ENCODE data around the gene ACTR3C. TPM values are rescaled to one million over a fixed set of nuclear protein-coding genes. Genes with fewer than 3 reads are reported as not detected.
"Not testable (repeated sequence)": the region's sequence is repeated elsewhere in the genome, so short reads cannot be mapped to it uniquely, and the experiment has no call there.

Gene ACTR3C
- total and polyA plus RNA-seq, 2 donors (not counting 1 experiment from before 2014, with no cell fraction given): 4.0 to 20.7 TPM

DNA sequence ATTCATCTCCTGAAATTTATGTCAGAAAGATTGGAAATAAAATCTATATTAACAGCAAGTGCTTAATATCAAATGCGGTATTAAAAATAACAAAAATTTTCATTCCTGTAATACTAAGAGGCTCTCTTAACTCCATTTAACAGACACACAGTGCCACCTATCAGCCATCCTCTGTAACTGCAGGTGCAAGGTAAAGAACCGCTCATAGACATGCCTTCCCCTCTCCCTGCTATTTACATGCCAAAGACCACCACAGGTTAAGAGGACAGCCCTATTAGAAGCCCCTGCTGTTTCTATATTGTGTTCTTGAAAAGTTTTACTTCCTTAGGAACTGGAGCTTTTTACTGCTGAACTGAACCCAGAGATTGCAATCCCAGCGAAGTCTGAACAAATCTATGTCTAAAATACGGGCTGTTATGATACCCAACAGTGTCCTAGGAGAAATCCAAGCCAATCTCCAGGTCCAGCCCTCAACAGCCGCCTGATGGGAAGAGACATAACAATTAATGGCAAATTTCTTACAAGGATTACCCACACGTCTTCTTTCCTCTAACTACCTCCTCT is 47.1 kb downstream of the ACTR3C start:
- intact Hi-C loops (cut with micrococcal nuclease): loop anchor here (10.0 kb wide), 1 partner anchor 391 kb away; no protein-coding TSS in a partner anchor
- H3K9ac ChIP-seq (ENCODE audit: low read length); H3K27ac Mint-ChIP-seq; H3K9me3 Mint-ChIP-seq (ENCODE audit: insufficient read depth); H3K9me3 ChIP-seq (ENCODE audit: control extremely low read depth in 1 of 3, control insufficient read depth in 2 of 3, insufficient read depth in 1 of 3, low read length in 2 of 3); H3K4me1 ChIP-seq (ENCODE audit: control insufficient read depth in 2 of 2, insufficient read depth in 2 of 2, low read length in 2 of 2); POLR2A ChIA-PET; H3K79me2 ChIP-seq (ENCODE audit: control insufficient read depth, insufficient read depth, low read length); H4K20me1 ChIP-seq (ENCODE audit: control insufficient read depth, insufficient read depth, low read length, poor library complexity, severe bottlenecking); CTCF ChIA-PET; H3K27ac ChIP-seq (ENCODE audit: low read length in 2 of 2); H3K27me3 ChIP-seq (replicated peaks in 1 of 4; ENCODE audit: control extremely low read depth in 1 of 4, control insufficient read depth in 3 of 4, insufficient read depth in 4 of 4, low read length in 3 of 4); H3K4me1 Mint-ChIP-seq; H3K4me3 ChIP-seq (ENCODE audit: control extremely low read depth in 1 of 5, extremely low read depth in 1 of 5, insufficient read depth in 1 of 5, low read depth in 2 of 5, low read length in 4 of 5); H3K27me3 Mint-ChIP-seq; H2AFZ ChIP-seq (ENCODE audit: insufficient read depth, low read depth, low read length, poor library complexity, severe bottlenecking); H3K4me2 ChIP-seq (replicated peaks; ENCODE audit: low read depth, low read length, poor library complexity, severe bottlenecking); H3K36me3 ChIP-seq (replicated peaks in 1 of 2; ENCODE audit: control extremely low read depth in 1 of 2, control insufficient read depth in 1 of 2, extremely low read depth in 1 of 2, insufficient read depth in 2 of 2, low read length in 1 of 2); H3K4me3 Mint-ChIP-seq: not testable (repeated sequence)
- TF ChIP-seq, protein P1, sequence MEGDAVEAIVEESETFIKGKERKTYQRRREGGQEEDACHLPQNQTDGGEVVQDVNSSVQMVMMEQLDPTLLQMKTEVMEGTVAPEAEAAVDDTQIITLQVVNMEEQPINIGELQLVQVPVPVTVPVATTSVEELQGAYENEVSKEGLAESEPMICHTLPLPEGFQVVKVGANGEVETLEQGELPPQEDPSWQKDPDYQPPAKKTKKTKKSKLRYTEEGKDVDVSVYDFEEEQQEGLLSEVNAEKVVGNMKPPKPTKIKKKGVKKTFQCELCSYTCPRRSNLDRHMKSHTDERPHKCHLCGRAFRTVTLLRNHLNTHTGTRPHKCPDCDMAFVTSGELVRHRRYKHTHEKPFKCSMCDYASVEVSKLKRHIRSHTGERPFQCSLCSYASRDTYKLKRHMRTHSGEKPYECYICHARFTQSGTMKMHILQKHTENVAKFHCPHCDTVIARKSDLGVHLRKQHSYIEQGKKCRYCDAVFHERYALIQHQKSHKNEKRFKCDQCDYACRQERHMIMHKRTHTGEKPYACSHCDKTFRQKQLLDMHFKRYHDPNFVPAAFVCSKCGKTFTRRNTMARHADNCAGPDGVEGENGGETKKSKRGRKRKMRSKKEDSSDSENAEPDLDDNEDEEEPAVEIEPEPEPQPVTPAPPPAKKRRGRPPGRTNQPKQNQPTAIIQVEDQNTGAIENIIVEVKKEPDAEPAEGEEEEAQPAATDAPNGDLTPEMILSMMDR (IDR thresholded peaks at IDR 0.05): peak; percentile 87
- peak; percentile 54 for ATAC-seq (ENCODE audit: low read depth)
- DNase-seq: peak; percentile 47
- WGBS (ENCODE audit: insufficient coverage): 40% methylated on average over 1 of the region's 6 CpGs

DNA sequence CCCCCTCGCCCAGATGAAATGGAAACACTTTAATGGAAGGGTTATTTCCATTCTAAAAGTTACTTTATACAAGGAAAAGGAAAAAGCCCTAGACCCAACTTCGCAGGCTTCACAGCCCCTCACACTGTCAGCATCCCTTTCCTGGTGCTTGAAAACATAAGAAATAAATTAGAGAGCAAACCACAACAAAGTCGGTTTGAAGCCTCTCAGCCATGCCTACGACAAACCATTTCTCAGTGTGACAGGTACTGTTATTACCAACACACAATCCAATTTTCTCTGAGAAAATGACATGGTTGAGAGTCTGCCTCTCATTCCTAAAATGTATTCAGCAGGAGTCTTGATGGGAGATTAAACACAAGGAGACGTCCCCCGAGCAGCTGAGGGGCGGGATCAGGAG is 51.4 kb downstream of the ACTR3C start:
- POLR2A ChIA-PET; ATAC-seq (ENCODE audit: low read depth): not testable (repeated sequence)

DNA sequence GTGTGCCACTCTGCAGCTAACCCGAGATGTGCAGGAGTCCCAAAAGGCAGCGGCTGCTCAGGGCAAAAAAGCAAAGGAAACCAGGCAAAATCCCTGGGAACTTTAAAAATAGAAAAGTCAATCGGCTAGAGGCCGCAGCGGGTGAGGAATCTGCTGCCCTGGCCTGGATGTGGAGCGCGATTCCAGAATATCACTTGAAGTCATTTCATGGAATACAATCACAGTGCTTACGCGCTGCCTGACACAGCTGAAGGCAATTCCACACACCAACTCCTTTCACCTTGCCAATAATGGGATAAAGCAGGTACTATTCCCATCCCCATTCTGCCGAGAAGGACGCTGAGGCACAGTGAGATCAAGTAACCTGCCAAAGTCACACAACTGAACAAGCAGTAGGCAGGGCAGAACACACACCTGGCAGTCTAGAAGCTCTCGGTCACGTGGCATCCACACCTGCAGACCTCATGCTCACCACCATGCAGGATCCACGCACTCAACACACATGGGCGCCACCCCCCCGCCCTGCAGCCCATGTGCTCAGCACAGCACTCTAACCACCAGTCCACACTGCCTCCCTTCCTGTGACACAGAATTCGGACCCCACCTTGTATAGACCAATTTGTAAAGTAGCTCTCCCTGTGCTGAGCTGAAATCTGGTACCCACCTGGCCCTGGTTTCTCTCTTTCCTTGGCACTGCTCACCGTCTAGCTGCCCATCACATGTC is 53.1 kb downstream of the ACTR3C start:
- H3K27me3 Mint-ChIP-seq; H2AFZ ChIP-seq (ENCODE audit: insufficient read depth, low read depth, low read length, poor library complexity, severe bottlenecking); H3K4me1 ChIP-seq (ENCODE audit: control insufficient read depth in 2 of 2, insufficient read depth in 2 of 2, low read length in 2 of 2); H3K27me3 ChIP-seq (replicated peaks in 1 of 4; ENCODE audit: control extremely low read depth in 1 of 4, control insufficient read depth in 3 of 4, insufficient read depth in 4 of 4, low read length in 3 of 4); DNase-seq; H3K9me3 ChIP-seq (ENCODE audit: control extremely low read depth in 1 of 3, control insufficient read depth in 2 of 3, insufficient read depth in 1 of 3, low read length in 2 of 3); H3K27ac ChIP-seq (ENCODE audit: low read length in 2 of 2); H3K4me3 ChIP-seq (ENCODE audit: control extremely low read depth in 1 of 5, extremely low read depth in 1 of 5, insufficient read depth in 1 of 5, low read depth in 2 of 5, low read length in 4 of 5); H3K36me3 ChIP-seq (replicated peaks in 1 of 2; ENCODE audit: control extremely low read depth in 1 of 2, control insufficient read depth in 1 of 2, extremely low read depth in 1 of 2, insufficient read depth in 2 of 2, low read length in 1 of 2); CTCF ChIA-PET; H3K27ac Mint-ChIP-seq; H3K4me3 Mint-ChIP-seq; H3K79me2 ChIP-seq (ENCODE audit: control insufficient read depth, insufficient read depth, low read length); H3K9me3 Mint-ChIP-seq (ENCODE audit: insufficient read depth); H4K20me1 ChIP-seq (ENCODE audit: control insufficient read depth, insufficient read depth, low read length, poor library complexity, severe bottlenecking); H3K4me1 Mint-ChIP-seq; POLR2A ChIA-PET; H3K9ac ChIP-seq (ENCODE audit: low read length); ATAC-seq (ENCODE audit: low read depth); H3K4me2 ChIP-seq (replicated peaks; ENCODE audit: low read depth, low read length, poor library complexity, severe bottlenecking): not testable (repeated sequence)
- no CpG with 5 or more reads among the region's 18 CpGs for WGBS (ENCODE audit: insufficient coverage)
- intact Hi-C loops (cut with micrococcal nuclease): loop anchor here (10.0 kb wide), 1 partner anchor 385 kb away; no protein-coding TSS in a partner anchor

More for the DNA sequence above, 51.4 kb downstream of the ACTR3C start:
- CTCF ChIA-PET: interaction anchor here (0.7 kb wide), 1 partner anchor 806 kb away, joined by 5 read pairs; no protein-coding TSS in a partner anchor
- H4K20me1 ChIP-seq (ENCODE audit: control insufficient read depth, insufficient read depth, low read length, poor library complexity, severe bottlenecking); H3K4me1 ChIP-seq (ENCODE audit: control insufficient read depth in 2 of 2, insufficient read depth in 2 of 2, low read length in 2 of 2); H3K9ac ChIP-seq (ENCODE audit: low read length); H3K9me3 Mint-ChIP-seq (ENCODE audit: insufficient read depth); H3K9me3 ChIP-seq (ENCODE audit: control extremely low read depth in 1 of 3, control insufficient read depth in 2 of 3, insufficient read depth in 1 of 3, low read length in 2 of 3); H3K79me2 ChIP-seq (ENCODE audit: control insufficient read depth, insufficient read depth, low read length); H3K27me3 Mint-ChIP-seq; H3K4me1 Mint-ChIP-seq; H3K27ac ChIP-seq (ENCODE audit: low read length in 2 of 2); H3K27me3 ChIP-seq (replicated peaks in 1 of 4; ENCODE audit: control extremely low read depth in 1 of 4, control insufficient read depth in 3 of 4, insufficient read depth in 4 of 4, low read length in 3 of 4); H3K36me3 ChIP-seq (replicated peaks in 1 of 2; ENCODE audit: control extremely low read depth in 1 of 2, control insufficient read depth in 1 of 2, extremely low read depth in 1 of 2, insufficient read depth in 2 of 2, low read length in 1 of 2); H3K27ac Mint-ChIP-seq; H3K4me3 ChIP-seq (ENCODE audit: control extremely low read depth in 1 of 5, extremely low read depth in 1 of 5, insufficient read depth in 1 of 5, low read depth in 2 of 5, low read length in 4 of 5); DNase-seq; H3K4me3 Mint-ChIP-seq; H3K4me2 ChIP-seq (replicated peaks; ENCODE audit: low read depth, low read length, poor library complexity, severe bottlenecking); H2AFZ ChIP-seq (ENCODE audit: insufficient read depth, low read depth, low read length, poor library complexity, severe bottlenecking): not testable (repeated sequence)
- intact Hi-C loops (cut with micrococcal nuclease): loop anchor here (10.0 kb wide), 1 partner anchor 387 kb away; no protein-coding TSS in a partner anchor
- no CpG with 5 or more reads among the region's 7 CpGs for WGBS (ENCODE audit: insufficient coverage)
